VCaP (cell line): ENCODE measurements around the gene GTF2A1.
A peak's percentile ranks its signal among the peaks of the same experiment; 100 is the strongest.

ENCODE experiments used
- H3K27ac ChIP-seq: fragments of 450-650 bp; 2 replicates; pipeline ENCODE4 v1.5.1; 2017
- TF ChIP-seq, protein P1 (sequence below): fragments of 450-650 bp; conservative IDR thresholded peaks from 2 replicates; pipeline ENCODE4 v1.5.1; 2017; ENCODE audit warnings: mild to moderate bottlenecking, moderate library complexity

The GTF2A1 gene

DNA sequence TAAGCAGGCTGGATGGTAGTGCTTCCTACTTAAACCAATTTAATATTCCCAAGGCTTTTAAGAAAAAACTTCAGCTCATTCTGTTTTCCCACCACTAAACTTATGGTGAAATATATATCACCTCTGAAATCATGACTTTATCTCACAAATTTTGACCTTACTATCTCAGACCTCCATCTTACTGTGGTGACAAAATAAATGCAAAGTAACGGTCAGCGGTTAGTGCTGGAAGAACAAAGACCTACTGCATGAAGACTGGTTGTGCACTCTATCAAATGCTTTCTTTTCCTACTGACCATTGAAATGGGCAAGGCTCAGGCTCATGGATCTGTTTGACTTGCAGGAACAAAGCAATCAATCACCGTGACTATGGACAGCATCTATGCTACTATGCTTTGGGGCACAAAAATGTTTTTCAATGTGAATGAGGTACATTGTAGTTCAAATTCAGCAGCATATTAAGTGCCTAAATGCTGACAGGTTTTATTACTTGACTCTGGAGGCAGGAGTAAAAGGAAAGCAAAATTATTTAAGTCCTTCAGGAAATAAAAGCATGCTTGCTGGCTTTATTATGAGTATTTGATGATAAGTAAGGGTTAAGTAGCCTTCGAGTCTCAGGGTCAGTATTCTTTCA is 43.1 kb upstream of the GTF2A1 start:
- H3K27ac ChIP-seq = no peak overlapping the region
- TF ChIP-seq, protein P1, sequence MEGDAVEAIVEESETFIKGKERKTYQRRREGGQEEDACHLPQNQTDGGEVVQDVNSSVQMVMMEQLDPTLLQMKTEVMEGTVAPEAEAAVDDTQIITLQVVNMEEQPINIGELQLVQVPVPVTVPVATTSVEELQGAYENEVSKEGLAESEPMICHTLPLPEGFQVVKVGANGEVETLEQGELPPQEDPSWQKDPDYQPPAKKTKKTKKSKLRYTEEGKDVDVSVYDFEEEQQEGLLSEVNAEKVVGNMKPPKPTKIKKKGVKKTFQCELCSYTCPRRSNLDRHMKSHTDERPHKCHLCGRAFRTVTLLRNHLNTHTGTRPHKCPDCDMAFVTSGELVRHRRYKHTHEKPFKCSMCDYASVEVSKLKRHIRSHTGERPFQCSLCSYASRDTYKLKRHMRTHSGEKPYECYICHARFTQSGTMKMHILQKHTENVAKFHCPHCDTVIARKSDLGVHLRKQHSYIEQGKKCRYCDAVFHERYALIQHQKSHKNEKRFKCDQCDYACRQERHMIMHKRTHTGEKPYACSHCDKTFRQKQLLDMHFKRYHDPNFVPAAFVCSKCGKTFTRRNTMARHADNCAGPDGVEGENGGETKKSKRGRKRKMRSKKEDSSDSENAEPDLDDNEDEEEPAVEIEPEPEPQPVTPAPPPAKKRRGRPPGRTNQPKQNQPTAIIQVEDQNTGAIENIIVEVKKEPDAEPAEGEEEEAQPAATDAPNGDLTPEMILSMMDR = no peak

DNA sequence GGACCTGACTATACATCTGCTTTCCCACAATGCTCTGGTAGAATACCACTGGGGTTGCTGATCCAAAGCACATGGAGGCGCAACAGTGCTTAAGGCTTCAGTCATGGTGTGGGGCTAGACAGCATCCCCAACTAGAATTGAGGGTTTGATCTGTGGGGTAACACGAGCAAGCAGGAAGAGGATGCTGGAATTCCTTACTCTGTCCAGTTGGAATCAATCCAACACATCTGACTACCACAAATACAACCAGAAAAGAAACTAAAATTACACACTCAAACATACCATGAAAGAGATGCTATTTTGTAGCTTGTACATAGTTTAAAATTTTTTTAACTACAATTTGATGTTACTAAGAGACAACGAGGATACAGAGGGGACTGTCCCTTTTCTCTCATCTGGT is 40.4 kb upstream of the GTF2A1 start:
- TF ChIP-seq, protein P1 = no peak
- H3K27ac ChIP-seq = no peak overlapping the region

GRCh38 chr14:81260732-81261131 is 40.0 kb upstream of the GTF2A1 start:
- TF ChIP-seq, protein P1 = no peak

DNA sequence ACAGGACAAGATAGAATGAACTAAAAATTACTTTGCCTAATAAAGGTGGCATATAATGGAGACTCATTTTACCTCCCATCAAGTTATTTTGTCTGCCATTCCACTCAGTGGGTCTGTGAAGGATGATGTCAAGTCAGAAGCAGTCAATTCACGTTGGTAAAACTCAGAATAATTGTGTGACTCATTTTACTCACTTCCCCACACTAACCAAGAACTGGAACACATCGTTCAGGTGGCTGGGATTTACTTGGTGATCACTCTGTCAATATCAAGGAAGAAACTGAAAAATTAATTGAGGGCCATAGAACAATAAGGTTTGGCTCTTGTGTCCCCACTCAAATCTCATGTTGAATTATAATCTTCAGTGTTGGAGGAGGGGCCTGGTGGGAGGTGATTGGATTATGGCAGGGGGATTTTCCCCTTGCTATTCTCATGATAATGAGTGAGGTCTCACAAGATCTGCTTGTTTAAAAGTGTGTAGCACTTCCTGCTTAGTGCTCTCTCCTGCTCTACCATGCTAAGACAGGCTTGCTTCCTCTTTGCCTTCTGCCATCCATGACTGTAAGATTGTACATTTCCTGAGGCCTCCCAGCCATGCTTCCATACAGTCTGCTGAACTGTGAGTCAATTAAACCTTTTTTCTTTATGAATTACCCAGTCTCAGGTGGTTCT is 35.7 kb upstream of the GTF2A1 start:
- TF ChIP-seq, protein P1 = no peak
- H3K27ac ChIP-seq = no peak overlapping the region

More at GRCh38 chr14:81260732-81261131, 40.0 kb upstream of the GTF2A1 start:
- H3K27ac ChIP-seq = no peak overlapping the region

GRCh38 chr14:81252278-81252677 is 31.5 kb upstream of the GTF2A1 start:
- TF ChIP-seq, protein P1 = 0 out of 2 replicates have a peak, but pooled peaks have one; percentile 12
- H3K27ac ChIP-seq = no peak overlapping the region

DNA sequence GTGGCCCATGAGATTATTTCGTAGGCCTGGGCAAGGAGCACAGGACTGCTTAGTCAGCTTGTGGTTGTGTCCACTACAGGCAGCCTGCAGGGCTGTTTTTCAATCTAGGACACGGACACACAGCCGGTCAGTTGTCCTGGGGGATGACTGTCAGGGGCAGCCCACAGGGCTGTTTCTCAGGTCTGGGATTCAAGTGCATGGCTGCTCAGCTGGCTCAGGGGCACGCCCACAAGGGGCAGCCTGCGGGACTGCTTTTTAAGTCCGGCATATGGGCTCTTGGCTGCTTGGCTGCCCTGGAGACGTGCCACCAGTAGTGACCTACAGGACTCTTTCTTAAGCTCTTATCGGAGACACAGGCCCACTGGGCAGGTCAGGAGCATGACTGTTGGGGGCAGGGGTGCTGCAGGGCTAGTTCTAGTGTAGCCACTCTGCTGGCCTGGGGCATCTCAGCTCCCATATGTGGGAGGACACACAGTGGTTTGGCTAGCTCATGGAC is 26.6 kb upstream of the GTF2A1 start:
- TF ChIP-seq, protein P1 = no peak
- H3K27ac ChIP-seq = no peak overlapping the region

- TF ChIP-seq, protein P1 = no peak
- no peak overlapping the region for H3K27ac ChIP-seq
These were observed 25.9 kb upstream of the GTF2A1 start for GRCh38 chr14:81246461-81247270.
